Kidney (tissue), 14 donors: ENCODE results near the gene POLR2M. TPM values are rescaled to one million over a fixed set of nuclear protein-coding genes. Genes with fewer than 3 reads are reported as not detected.

ENCODE experiments used
- DNase-seq, 5 donors: peaks; one replicate each; pipeline ENCODE4 v3.0.0-alpha.2; 2013 to 2020
- FAIRE-seq: peaks from 2 replicates; lab custom pipeline; 2012; peaks lifted over from hg19 to GRCh38; lab: Jason Lieb, UNC
- H3K27ac ChIP-seq, 2 donors: one replicate each; pipeline ENCODE4 v1.7.0; 2013; ENCODE audit warnings: low read depth in 2 of 2, low read length in 2 of 2, inconsistent platforms in 1 of 2
- H3K27me3 ChIP-seq: one replicate; pipeline ENCODE4 v1.7.1; 2013; ENCODE audit warnings: low read length, inconsistent platforms; ENCODE audit not compliant: control insufficient read depth, insufficient read depth
- H3K36me3 ChIP-seq, 3 donors: one replicate each; pipeline versions ENCODE4 v1.7.0 to v1.7.1; 2013; ENCODE audit warnings: low read length in 3 of 3, control low read depth in 1 of 3, inconsistent platforms in 1 of 3; ENCODE audit not compliant: insufficient read depth in 3 of 3, control insufficient read depth in 2 of 3
- H3K4me1 ChIP-seq, 3 donors: one replicate each; pipeline versions ENCODE4 v1.7.0 to v1.7.1; 2013; ENCODE audit warnings: low read length in 3 of 3, inconsistent platforms in 1 of 3, low read depth in 1 of 3; ENCODE audit not compliant: control insufficient read depth in 2 of 3, insufficient read depth in 2 of 3
- H3K4me3 ChIP-seq, 3 donors: one replicate each; pipeline versions ENCODE4 v1.7.0 to v1.8.1; 2013; ENCODE audit warnings: low read length in 3 of 3, control low read depth in 1 of 3, inconsistent platforms in 1 of 3
- H3K9ac ChIP-seq, 3 donors: one replicate each; pipeline versions ENCODE4 v1.7.0 to v1.7.1; 2013; ENCODE audit warnings: low read length in 3 of 3, control low read depth in 1 of 3, inconsistent platforms in 1 of 3
- H3K9me3 ChIP-seq, 3 donors: one replicate each; pipeline versions ENCODE4 v1.7.0 to v1.7.1; 2013; ENCODE audit warnings: low read length in 3 of 3, control low read depth in 1 of 3, inconsistent platforms in 1 of 3; ENCODE audit not compliant: control insufficient read depth in 2 of 3, insufficient read depth in 1 of 3
- intact Hi-C: fragments of 100-400 bp; cut with DNase I; formaldehyde crosslinking; loops from one replicate; pipeline ENCODE4 v1.11.1; 2022
- polyA plus RNA-seq: library from polyadenylated mRNA; stranded (reverse); fragments of 350-450 nt; fragmentation: Illumina TruSeq; extraction: RNeasy Lipid Tissue Mini Kit (QIAGEN cat#74804); gene quantifications from one replicate; pipeline ENCODE4 v1.2.3, GENCODE V29; 2014; ENCODE audit warnings: low read depth, low replicate concordance; ENCODE audit not compliant: insufficient read depth
- total RNA-seq: library from RNA; stranded (reverse); fragmentation: NEBNext Ultra II Directional; extraction: Animal tissue kit (Norgen Biotek cat#: 25700); gene quantifications from one replicate; pipeline ENCODE4 v1.2.1, GENCODE V29; 2021
- TF ChIP-seq, protein P1 (sequence below): IDR thresholded peaks from 3 replicates; pipeline ENCODE4 v1.5.1; 2012; ENCODE audit warnings: mild to moderate bottlenecking, moderate library complexity, borderline replicate concordance; ENCODE audit not compliant: insufficient read depth; ENCODE audit errors: extremely low read depth
- donor health status: control.
- donor health status: control.
- donor health status: control.
- donor health status: control.
- donor health status: control.
- donor health status: DM: yes; HTN: yes; CAD: no.
- donor health status: Normal renal cell carcinoma (clear cell type).

The POLR2M gene
- total and polyA plus RNA-seq, 2 donors from 2014 or later: 16.5 to 77.0 TPM

DNA sequence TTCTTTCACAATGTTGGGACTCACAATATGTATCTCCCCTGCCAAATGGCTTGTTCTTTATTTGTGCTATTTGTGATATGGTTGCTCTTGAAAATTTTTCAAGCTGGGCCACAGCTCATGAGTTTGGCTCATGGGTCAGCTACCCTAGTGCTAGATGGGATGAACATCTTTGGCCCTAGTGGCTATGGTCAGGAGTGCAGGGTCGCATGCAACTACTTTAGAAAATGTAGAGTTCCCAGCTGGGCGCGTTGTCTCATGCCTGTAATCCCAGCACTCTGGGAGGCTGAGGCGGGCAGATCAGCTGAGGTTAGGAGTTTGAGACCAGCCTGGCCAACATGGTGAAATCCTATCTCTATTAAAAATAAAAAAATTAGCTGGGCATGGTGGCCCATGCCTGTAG lies 55.8 kb downstream of the POLR2M start:
- Histone ChIP-seq H3K9me3 (no peaks in the 10 kb centered on the region), H3K27me3 (no peaks in the 10 kb centered on the region), H3K27ac (no peak overlapping the region), H3K4me1 (no peaks in the 10 kb centered on the region), H3K4me3 (no peak overlapping the region), H3K36me3 (no peaks in the 10 kb centered on the region), H3K9ac (no peak overlapping the region)
- no peak for DNase-seq
- FAIRE-seq: no peak
- TF ChIP-seq, protein P1, sequence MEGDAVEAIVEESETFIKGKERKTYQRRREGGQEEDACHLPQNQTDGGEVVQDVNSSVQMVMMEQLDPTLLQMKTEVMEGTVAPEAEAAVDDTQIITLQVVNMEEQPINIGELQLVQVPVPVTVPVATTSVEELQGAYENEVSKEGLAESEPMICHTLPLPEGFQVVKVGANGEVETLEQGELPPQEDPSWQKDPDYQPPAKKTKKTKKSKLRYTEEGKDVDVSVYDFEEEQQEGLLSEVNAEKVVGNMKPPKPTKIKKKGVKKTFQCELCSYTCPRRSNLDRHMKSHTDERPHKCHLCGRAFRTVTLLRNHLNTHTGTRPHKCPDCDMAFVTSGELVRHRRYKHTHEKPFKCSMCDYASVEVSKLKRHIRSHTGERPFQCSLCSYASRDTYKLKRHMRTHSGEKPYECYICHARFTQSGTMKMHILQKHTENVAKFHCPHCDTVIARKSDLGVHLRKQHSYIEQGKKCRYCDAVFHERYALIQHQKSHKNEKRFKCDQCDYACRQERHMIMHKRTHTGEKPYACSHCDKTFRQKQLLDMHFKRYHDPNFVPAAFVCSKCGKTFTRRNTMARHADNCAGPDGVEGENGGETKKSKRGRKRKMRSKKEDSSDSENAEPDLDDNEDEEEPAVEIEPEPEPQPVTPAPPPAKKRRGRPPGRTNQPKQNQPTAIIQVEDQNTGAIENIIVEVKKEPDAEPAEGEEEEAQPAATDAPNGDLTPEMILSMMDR: no peak
- intact Hi-C loops: no loop called here

- TF ChIP-seq, protein P1: no peak
- Histone ChIP-seq H3K4me1 (no peaks in the 10 kb centered on the region), H3K9ac (no peak overlapping the region), H3K36me3 (no peaks in the 10 kb centered on the region), H3K4me3 (no peak overlapping the region), H3K27ac (no peak overlapping the region), H3K9me3 (no peaks in the 10 kb centered on the region), H3K27me3 (no peaks in the 10 kb centered on the region)
- intact Hi-C loops: no loop called here
- no peak for FAIRE-seq
- DNase-seq: no peak
Observed at GRCh38 chr15:57763176-57763964, 56.9 kb downstream of the POLR2M start.

Other genes starting within 250 kb of the POLR2M start
- 3.3 TPM for gene MYZAP, start 114.8 kb upstream of the POLR2M start, total RNA-seq
- gene MYZAP, start 114.8 kb upstream of the POLR2M start, polyA plus RNA-seq: 6.1 TPM